ENCODE data around the gene GNPAT. TPM values are rescaled to one million over a fixed set of nuclear protein-coding genes. Genes with fewer than 3 reads are reported as not detected.

The GNPAT gene
- total RNA-seq, 1 experiment from 2014 or later, result 73.7 TPM

DNA sequence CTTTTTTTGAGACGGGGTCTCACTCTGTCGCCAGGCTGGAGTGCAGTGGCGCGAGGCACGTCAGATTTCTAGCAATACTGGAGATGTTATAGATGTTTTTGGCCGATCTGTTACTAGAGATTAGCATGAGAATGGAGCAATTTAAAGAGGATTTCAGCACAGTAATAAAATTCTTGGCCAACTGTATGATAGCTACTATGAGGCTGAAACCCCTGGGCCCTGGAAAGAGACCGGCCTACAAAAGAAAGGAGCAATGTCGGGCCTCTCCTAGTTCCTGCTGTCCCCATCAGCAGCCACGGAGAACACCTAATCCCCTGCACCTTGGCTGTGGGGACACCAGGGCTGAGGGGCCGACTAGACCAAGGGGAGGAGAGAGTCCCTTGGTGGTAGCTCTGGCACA lies 9.5 kb upstream of the GNPAT start:
- H3K27ac ChIP-seq (ENCODE audit: low read depth, low read length, poor library complexity, severe bottlenecking), result no peak overlapping the region
- ChIA-PET CTCF (no interaction called here), POLR2A (ENCODE audit: low non-redundant PET) (no interaction called here)
- no peaks in the 10 kb centered on the region for H3K4me1 ChIP-seq (ENCODE audit: insufficient read depth, low read length, poor library complexity, severe bottlenecking)
- H3K36me3 ChIP-seq (ENCODE audit: insufficient read depth, low read length, poor library complexity, severe bottlenecking), result peaks cover 13% of the 10 kb centered on the region
- H3K9me3 ChIP-seq (ENCODE audit: low read depth, low read length, poor library complexity, severe bottlenecking), result no peaks in the 10 kb centered on the region
- no peak overlapping the region for H3K4me3 ChIP-seq (ENCODE audit: low read depth, low read length, poor library complexity, severe bottlenecking)
- no peak for DNase-seq (ENCODE audit: low spot score)
- H3K27me3 ChIP-seq (replicated peaks; ENCODE audit: insufficient read depth, low read depth, low read length, poor library complexity), result no peaks in the 10 kb centered on the region
- TF ChIP-seq EZH2 (IDR thresholded peaks at IDR 0.05; ENCODE audit: borderline replicate concordance, low read depth, low read length, poor library complexity, severe bottlenecking), result no peak
- TF ChIP-seq, protein P1, sequence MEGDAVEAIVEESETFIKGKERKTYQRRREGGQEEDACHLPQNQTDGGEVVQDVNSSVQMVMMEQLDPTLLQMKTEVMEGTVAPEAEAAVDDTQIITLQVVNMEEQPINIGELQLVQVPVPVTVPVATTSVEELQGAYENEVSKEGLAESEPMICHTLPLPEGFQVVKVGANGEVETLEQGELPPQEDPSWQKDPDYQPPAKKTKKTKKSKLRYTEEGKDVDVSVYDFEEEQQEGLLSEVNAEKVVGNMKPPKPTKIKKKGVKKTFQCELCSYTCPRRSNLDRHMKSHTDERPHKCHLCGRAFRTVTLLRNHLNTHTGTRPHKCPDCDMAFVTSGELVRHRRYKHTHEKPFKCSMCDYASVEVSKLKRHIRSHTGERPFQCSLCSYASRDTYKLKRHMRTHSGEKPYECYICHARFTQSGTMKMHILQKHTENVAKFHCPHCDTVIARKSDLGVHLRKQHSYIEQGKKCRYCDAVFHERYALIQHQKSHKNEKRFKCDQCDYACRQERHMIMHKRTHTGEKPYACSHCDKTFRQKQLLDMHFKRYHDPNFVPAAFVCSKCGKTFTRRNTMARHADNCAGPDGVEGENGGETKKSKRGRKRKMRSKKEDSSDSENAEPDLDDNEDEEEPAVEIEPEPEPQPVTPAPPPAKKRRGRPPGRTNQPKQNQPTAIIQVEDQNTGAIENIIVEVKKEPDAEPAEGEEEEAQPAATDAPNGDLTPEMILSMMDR (conservative IDR thresholded peaks at IDR 0.05; ENCODE audit: low read depth, low read length), result no peak
- no TSS peak for BruUV-seq (replicated peaks)
- intact Hi-C loops (cut with micrococcal nuclease; ENCODE audit: unreplicated experiment), result no loop called here

DNA sequence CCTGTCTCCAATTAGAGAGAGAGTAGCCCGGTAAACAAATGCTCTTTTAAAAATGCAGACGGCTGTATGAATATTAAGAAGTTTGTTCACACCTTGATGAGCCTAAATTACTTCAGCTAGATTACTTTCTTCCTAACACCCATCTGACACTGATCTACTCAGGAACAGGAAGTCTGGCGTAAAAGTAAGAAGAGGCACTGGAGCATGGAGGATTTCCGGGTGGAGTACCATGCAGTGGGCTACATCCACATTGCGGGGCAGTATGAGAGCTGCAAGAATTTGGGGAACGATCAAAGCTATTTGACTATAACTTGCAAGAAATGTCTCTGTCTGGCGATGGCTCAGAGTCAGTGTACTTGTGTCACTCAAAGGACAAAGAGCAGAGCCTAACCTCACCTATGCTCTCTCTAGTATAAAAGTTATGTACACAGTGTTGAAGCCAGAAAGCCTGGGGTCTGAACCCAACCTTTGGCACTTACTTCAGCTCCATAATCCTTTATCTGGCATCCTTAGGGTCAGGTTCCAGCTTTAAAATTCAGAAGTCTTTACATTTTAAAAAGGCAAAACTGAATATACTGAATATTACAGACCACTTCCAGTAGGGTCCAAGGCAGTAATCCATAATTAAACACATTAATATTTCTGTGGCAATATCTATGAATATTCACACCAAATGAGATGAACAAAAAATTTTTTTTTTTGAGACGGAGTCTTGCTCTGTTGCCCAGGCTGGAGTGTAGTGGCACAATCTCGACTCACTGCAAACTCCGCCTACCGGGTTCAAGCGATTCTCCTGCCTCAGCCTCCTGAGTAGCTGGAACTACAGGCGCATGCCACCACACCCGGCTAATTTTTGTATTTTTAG lies 7.9 kb upstream of the GNPAT start:
- CTCF ChIA-PET, result no interaction called here

DNA sequence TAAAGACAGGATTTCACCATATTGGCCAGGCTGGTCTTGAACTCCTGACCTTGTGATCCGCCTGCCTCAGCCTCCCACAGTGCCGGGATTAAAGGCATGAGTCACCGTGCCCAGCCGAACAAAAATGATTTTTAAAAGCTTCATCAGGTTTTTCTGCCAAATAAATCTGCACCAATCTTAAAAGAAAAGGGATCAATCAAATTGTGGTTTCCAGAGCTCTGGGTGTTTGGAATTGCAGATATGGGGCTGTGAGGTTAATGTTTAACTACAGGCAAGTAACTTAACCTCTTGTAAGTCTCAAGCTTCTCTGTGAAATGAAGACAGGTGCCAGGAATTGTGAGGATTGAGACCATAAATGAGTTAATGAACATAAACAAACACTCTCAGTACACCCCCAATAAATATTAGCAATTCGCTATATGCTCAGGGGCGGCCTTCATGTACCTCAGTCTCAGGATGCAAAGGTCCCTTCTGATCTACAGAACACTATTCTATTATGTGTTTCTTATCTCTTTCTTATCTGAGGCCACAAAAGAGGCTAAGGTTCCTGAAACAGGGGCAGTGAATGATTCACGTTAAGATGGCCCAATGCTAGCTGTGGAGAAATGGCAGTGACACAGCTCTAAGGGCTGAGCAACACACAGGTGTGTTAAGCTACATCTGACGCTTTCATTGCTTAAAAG lies 7.1 kb upstream of the GNPAT start:
- POLR2A ChIA-PET (ENCODE audit: low non-redundant PET), result no interaction called here
- Histone ChIP-seq H3K4me3 (ENCODE audit: low read depth, low read length, poor library complexity, severe bottlenecking) (no peak overlapping the region), H3K27ac (ENCODE audit: low read depth, low read length, poor library complexity, severe bottlenecking) (no peak overlapping the region), H3K4me1 (ENCODE audit: insufficient read depth, low read length, poor library complexity, severe bottlenecking) (no peaks in the 10 kb centered on the region), H3K36me3 (ENCODE audit: insufficient read depth, low read length, poor library complexity, severe bottlenecking) (peaks cover 24% of the 10 kb centered on the region), H3K27me3 (replicated peaks; ENCODE audit: insufficient read depth, low read depth, low read length, poor library complexity) (no peaks in the 10 kb centered on the region), H3K9me3 (ENCODE audit: low read depth, low read length, poor library complexity, severe bottlenecking) (no peaks in the 10 kb centered on the region)
- intact Hi-C loops (cut with micrococcal nuclease; ENCODE audit: unreplicated experiment), result no loop called here
- CTCF ChIA-PET, result no interaction called here
- TF ChIP-seq, protein P1 (conservative IDR thresholded peaks at IDR 0.05; ENCODE audit: low read depth, low read length), result no peak
- TF ChIP-seq EZH2 (IDR thresholded peaks at IDR 0.05; ENCODE audit: borderline replicate concordance, low read depth, low read length, poor library complexity, severe bottlenecking), result no peak
- DNase-seq (ENCODE audit: low spot score), result no peak
- no TSS peak for BruUV-seq (replicated peaks)

More for the DNA sequence above, 7.9 kb upstream of the GNPAT start:
- no peaks in the 10 kb centered on the region for H3K27me3 ChIP-seq (replicated peaks; ENCODE audit: insufficient read depth, low read depth, low read length, poor library complexity)
- no peak overlapping the region for H3K27ac ChIP-seq (ENCODE audit: low read depth, low read length, poor library complexity, severe bottlenecking)
- no peak for TF ChIP-seq EZH2 (IDR thresholded peaks at IDR 0.05; ENCODE audit: borderline replicate concordance, low read depth, low read length, poor library complexity, severe bottlenecking)
- TF ChIP-seq, protein P1 (conservative IDR thresholded peaks at IDR 0.05; ENCODE audit: low read depth, low read length), result no peak
- no peak overlapping the region for H3K4me3 ChIP-seq (ENCODE audit: low read depth, low read length, poor library complexity, severe bottlenecking)
- no TSS peak for BruUV-seq (replicated peaks)
- no peaks in the 10 kb centered on the region for H3K9me3 ChIP-seq (ENCODE audit: low read depth, low read length, poor library complexity, severe bottlenecking)
- no peak for DNase-seq (ENCODE audit: low spot score)
- intact Hi-C loops (cut with micrococcal nuclease; ENCODE audit: unreplicated experiment), result no loop called here
- peaks cover 17% of the 10 kb centered on the region for H3K36me3 ChIP-seq (ENCODE audit: insufficient read depth, low read length, poor library complexity, severe bottlenecking)
- H3K4me1 ChIP-seq (ENCODE audit: insufficient read depth, low read length, poor library complexity, severe bottlenecking), result no peaks in the 10 kb centered on the region
- POLR2A ChIA-PET (ENCODE audit: low non-redundant PET), result no interaction called here
